HCT116 (cell line): Measurements from ENCODE around the gene CARD8. TPM values are rescaled to one million over a fixed set of nuclear protein-coding genes. Genes with fewer than 3 reads are reported as not detected.
A peak's percentile ranks its signal among the peaks of the same experiment; 100 is the strongest.

ENCODE experiments used
- ATAC-seq: fragments of 200-7000 bp; cut with Tn5 transposase; 2 replicates; pipeline ENCODE4 v1.9.1; 2020; ENCODE audit warnings: mild to moderate bottlenecking, moderate library complexity
- Bru-seq: library from RNA; stranded (reverse); fragments of 400-500 nt; gene quantifications from one replicate; lab custom pipeline; 2021; lab: Mats Ljungman, UMichigan
- BruChase-seq, 2 experiments: library from RNA; stranded (reverse); fragments of 400-500 nt; gene quantifications; one replicate each; lab custom pipeline; 2021; lab: Mats Ljungman, UMichigan
- BruUV-seq: library from RNA; stranded (reverse); fragments of 400-500 nt; replicated peaks from 2 replicates; lab custom pipeline; 2021; lab: Mats Ljungman, UMichigan
- CTCF ChIA-PET: fragments of 300-600 bp; sonication (Branson Sonifier 250); formaldehyde crosslinking; loops from one replicate; lab custom pipeline; 2021; ENCODE audit warnings: antibody characterized with exemption; lab: Charles Lee
- POLR2A ChIA-PET: fragments of 300-600, 350-600 bp; sonication (Branson Sonifier 250); formaldehyde crosslinking; loops from one replicate; lab custom pipeline; 2021; ENCODE audit warnings: antibody characterized with exemption; lab: Charles Lee
- RAD21 ChIA-PET, 2 experiments: fragments of 300-600 bp; sonication (Branson Sonifier 250); formaldehyde crosslinking; loops; one replicate each; lab custom pipeline; 2023; ENCODE audit warnings: low total read pairs in 2 of 2; ENCODE audit not compliant: uncharacterized antibody in 2 of 2, unreplicated experiment in 2 of 2, low non-redundant PET in 1 of 2; lab: Charles Lee
- DNase-seq: peaks from one replicate; pipeline ENCODE4 v3.0.0-alpha.2; 2010; ENCODE audit warnings: low read depth, low spot score
- H2AFZ ChIP-seq: fragments of 200-600 bp; shearing (Covaris generic), sonication (generic); 2 replicates; pipeline ENCODE4 v1.6.1; 2017; ENCODE audit warnings: low read depth, mixed run types, mixed read lengths, antibody characterized with exemption, low read length; ENCODE audit not compliant: poor library complexity, severe bottlenecking
- H3K27ac ChIP-seq: 2 replicates; pipeline ENCODE4 v1.5.1; 2012; ENCODE audit warnings: low read depth, low read length
- H3K27me3 ChIP-seq: fragments of 200-600 bp; sonication (generic); 2 replicates; pipeline ENCODE4 v1.6.1; 2016; ENCODE audit warnings: mixed run types, low read length, mixed read lengths; ENCODE audit not compliant: insufficient read depth
- H3K36me3 ChIP-seq, 2 experiments: fragments of 200-500 bp in 1 of 2; fragments of 200-600 bp in 1 of 2; sonication (Bioruptor generic) in 1 of 2; sonication (generic) in 1 of 2; 2 replicates each; pipeline versions ENCODE4 v1.5.1 to v1.6.1; 2014 to 2016; ENCODE audit warnings: low read length in 2 of 2, inconsistent platforms in 1 of 2, mixed read lengths in 1 of 2, mixed run types in 1 of 2; ENCODE audit not compliant: insufficient read depth in 2 of 2, control insufficient read depth in 1 of 2
- H3K4me1 ChIP-seq, 2 experiments: fragments of 200-600 bp in 1 of 2; sonication (generic) in 1 of 2; 2 replicates each; pipeline versions ENCODE4 v1.5.1 to v1.6.1; 2012 to 2017; ENCODE audit warnings: low read length in 2 of 2, inconsistent platforms in 1 of 2, mild to moderate bottlenecking in 1 of 2, mixed read lengths in 1 of 2, mixed run types in 1 of 2, moderate library complexity in 1 of 2; ENCODE audit not compliant: insufficient read depth in 2 of 2, control insufficient read depth in 1 of 2
- H3K4me2 ChIP-seq: fragments of 200-600 bp; sonication (generic); 2 replicates; pipeline ENCODE4 v1.6.1; 2017; ENCODE audit warnings: mixed run types, low read length, mixed read lengths
- H3K4me3 ChIP-seq, 2 experiments: fragments of 200-600 bp in 1 of 2; sonication (generic) in 1 of 2; replicated peaks in 1 of 2; 2 replicates each; pipeline ENCODE4 v1.5.1; 2011 to 2016; ENCODE audit warnings: low read length in 2 of 2, control low read depth in 1 of 2, low read depth in 1 of 2, mild to moderate bottlenecking in 1 of 2, mixed read lengths in 1 of 2, mixed run types in 1 of 2
- H3K79me2 ChIP-seq: fragments of 200-600 bp; sonication (generic); 2 replicates; pipeline ENCODE4 v1.6.1; 2017; ENCODE audit warnings: mild to moderate bottlenecking, mixed run types, low read length, moderate library complexity, mixed read lengths; ENCODE audit not compliant: insufficient read depth
- H3K9ac ChIP-seq: fragments of 200-600 bp; sonication (generic); 2 replicates; pipeline ENCODE4 v1.6.1; 2016; ENCODE audit warnings: low read length, mixed read lengths
- H3K9me2 ChIP-seq: fragments of 200-600 bp; sonication (generic), shearing (Covaris generic); 2 replicates; pipeline ENCODE4 v1.6.1; 2017; ENCODE audit warnings: mixed run types, mild to moderate bottlenecking, moderate library complexity; ENCODE audit not compliant: insufficient read depth
- H3K9me3 ChIP-seq, 2 experiments: fragments of 200-500 bp in 1 of 2; fragments of 200-600 bp in 1 of 2; sonication (Bioruptor generic) in 1 of 2; sonication (generic) in 1 of 2; 2 replicates each; pipeline ENCODE4 v1.6.1; 2014 to 2017; ENCODE audit warnings: low read length in 2 of 2, mixed read lengths in 2 of 2, inconsistent platforms in 1 of 2, low read depth in 1 of 2, mild to moderate bottlenecking in 1 of 2, mixed run types in 1 of 2, moderate library complexity in 1 of 2; ENCODE audit not compliant: control insufficient read depth in 1 of 2, insufficient read depth in 1 of 2
- H4K20me1 ChIP-seq: fragments of 200-600 bp; sonication (generic), shearing (Covaris generic); 2 replicates; pipeline ENCODE4 v1.6.1; 2017; ENCODE audit warnings: mixed run types, mild to moderate bottlenecking, moderate library complexity; ENCODE audit not compliant: insufficient read depth
- CBX3 ChIP-seq: IDR thresholded peaks from 2 replicates; pipeline ENCODE4 v1.6.1; 2012; ENCODE audit warnings: low read depth
- CEBPB ChIP-seq: IDR thresholded peaks from 2 replicates; pipeline ENCODE4 v1.6.1; 2012; ENCODE audit warnings: low read depth
- EGR1 ChIP-seq: IDR thresholded peaks from 2 replicates; pipeline ENCODE4 v1.6.1; 2012; ENCODE audit warnings: low read depth
- ELF1 ChIP-seq: IDR thresholded peaks from 2 replicates; pipeline ENCODE4 v1.6.1; 2012; ENCODE audit warnings: low read depth, borderline replicate concordance
- FOSL1 ChIP-seq: IDR thresholded peaks from 2 replicates; pipeline ENCODE4 v1.6.1; 2012; ENCODE audit warnings: low read depth
- POLR2AphosphoS5 ChIP-seq: IDR thresholded peaks from 2 replicates; pipeline ENCODE4 v1.6.1; 2011; ENCODE audit warnings: mild to moderate bottlenecking, low read depth, low read length, moderate library complexity
- SP1 ChIP-seq: IDR thresholded peaks from 2 replicates; pipeline ENCODE4 v1.6.1; 2012; ENCODE audit warnings: low read depth
- SRF ChIP-seq: IDR thresholded peaks from 2 replicates; pipeline ENCODE4 v1.6.1; 2012; ENCODE audit warnings: low read depth
- TCF7L2 ChIP-seq: IDR thresholded peaks from 2 replicates; pipeline ENCODE4 v1.7.0; 2011; ENCODE audit warnings: borderline replicate concordance, inconsistent platforms; ENCODE audit not compliant: insufficient read depth, insufficient read length; ENCODE audit errors: extremely low read depth
- YY1 ChIP-seq: IDR thresholded peaks from 2 replicates; pipeline ENCODE4 v1.6.1; 2011; ENCODE audit warnings: low read length, low read depth, moderate library complexity, mild to moderate bottlenecking; ENCODE audit not compliant: insufficient replicate concordance; ENCODE audit errors: extremely low read depth
- ZNF274 ChIP-seq: fragments of 200-500 bp; sonication (Bioruptor generic); IDR thresholded peaks from 2 replicates; pipeline ENCODE4 v1.6.1; 2014; ENCODE audit warnings: mild to moderate bottlenecking, low read depth, low read length, inconsistent platforms
- intact Hi-C: fragments of 100-400 bp; cut with micrococcal nuclease; formaldehyde crosslinking; loops from 2 replicates; pipeline ENCODE4 v1.10.0; 2022
- long read RNA-seq: library from polyadenylated mRNA; unstranded; transcript quantifications from one replicate; pipeline ENCODE4 v2.0.0, GENCODE V29; 2021; ENCODE audit not compliant: unreplicated experiment
- polyA plus RNA-seq: library from polyadenylated mRNA; unstranded; fragments of >200 nt; gene quantifications from 2 replicates; pipeline ENCODE4 v1.2.1, GENCODE V29; 2012; ENCODE audit warnings: missing spikeins
- total RNA-seq: library from RNA; stranded (reverse); gene quantifications from one replicate; pipeline ENCODE4 v1.2.1, GENCODE V29; 2021; ENCODE audit not compliant: unreplicated experiment
- TF ChIP-seq, protein P1 (sequence below): IDR thresholded peaks from 2 replicates; pipeline ENCODE4 v1.6.1; 2011; ENCODE audit warnings: mild to moderate bottlenecking, low read length, moderate library complexity; ENCODE audit not compliant: insufficient replicate concordance; ENCODE audit errors: extremely low read depth
- TF ChIP-seq, protein P2 (sequence below): IDR thresholded peaks from 2 replicates; pipeline ENCODE4 v1.6.1; 2012

The CARD8 gene, protein sequence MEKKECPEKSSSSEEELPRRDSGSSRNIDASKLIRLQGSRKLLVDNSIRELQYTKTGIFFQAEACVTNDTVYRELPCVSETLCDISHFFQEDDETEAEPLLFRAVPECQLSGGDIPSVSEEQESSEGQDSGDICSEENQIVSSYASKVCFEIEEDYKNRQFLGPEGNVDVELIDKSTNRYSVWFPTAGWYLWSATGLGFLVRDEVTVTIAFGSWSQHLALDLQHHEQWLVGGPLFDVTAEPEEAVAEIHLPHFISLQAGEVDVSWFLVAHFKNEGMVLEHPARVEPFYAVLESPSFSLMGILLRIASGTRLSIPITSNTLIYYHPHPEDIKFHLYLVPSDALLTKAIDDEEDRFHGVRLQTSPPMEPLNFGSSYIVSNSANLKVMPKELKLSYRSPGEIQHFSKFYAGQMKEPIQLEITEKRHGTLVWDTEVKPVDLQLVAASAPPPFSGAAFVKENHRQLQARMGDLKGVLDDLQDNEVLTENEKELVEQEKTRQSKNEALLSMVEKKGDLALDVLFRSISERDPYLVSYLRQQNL
- total RNA-seq: 17.5 TPM
- polyA plus RNA-seq: 11.4 and 13.7 TPM in 2 replicates
- Bru-seq, nascent RNA: percentile 53 among the genes with signal in this experiment
- percentile 66 among the genes with signal in this experiment for BruChase-seq, experiment 1, labeled RNA remaining after a 6-hour chase
- percentile 65 among the genes with signal in this experiment for BruChase-seq, experiment 2, labeled RNA remaining after a 2-hour chase
- long read RNA-seq, partial matches to known transcripts: 3 of 10 reads
- long read RNA-seq, other reads (novel, unspliced or antisense): 6 of 10 reads

DNA sequence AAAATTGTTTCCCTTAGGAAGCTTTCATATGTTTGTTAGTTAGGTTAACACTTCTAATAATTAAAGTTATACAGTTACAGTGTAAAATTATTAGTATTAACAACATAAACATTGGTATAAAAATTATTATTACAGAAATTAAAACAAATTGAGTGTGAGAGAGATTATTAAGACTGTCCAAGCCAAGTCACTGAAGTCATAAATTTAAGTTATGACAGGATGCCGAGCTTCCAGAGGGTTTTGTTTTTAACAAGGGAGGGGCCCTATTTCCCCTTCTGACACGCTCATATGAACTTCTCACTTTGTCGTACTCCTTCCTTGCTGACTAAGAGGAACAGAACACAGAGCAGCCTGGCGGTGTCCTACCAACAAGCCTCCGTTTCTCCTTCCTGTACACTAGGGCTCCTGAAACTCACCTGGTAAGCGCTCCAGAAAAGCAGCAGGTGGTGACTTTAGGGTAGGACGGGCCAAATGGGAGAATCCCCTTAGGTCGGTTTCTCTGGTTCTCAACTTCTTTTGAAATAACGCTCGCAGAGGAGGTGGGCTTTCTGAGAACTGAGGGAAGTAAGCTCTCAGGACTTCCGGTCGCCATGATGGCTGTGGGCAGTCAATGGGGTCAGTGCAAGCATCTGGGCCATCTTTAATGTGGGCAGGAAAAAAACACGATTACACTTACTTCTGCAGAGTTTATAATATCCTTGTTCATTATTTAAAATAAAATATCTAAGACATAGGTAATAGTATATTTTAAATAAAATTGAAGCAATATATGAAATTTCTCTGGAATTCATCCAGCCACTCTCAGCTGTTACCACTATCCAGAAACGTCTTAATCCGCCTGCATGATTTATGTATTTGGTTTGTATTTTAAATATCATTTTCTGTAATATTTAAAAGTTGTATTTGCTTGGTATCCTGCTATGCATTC, at the start of gene CARD8:
Gene CARD8 (minus strand): TSS at position 537 of the 928 bp plus-strand sequence. CDS start 14,892 bp downstream, outside the sequence.
- H2AFZ ChIP-seq: peak within 1 kb of the TSS; percentile 93
- H4K20me1 ChIP-seq: no peaks in the 10 kb centered on the region
- intact Hi-C loops: no loop called here
- CTCF ChIA-PET: interaction anchor here (0.9 to 1.1 kb wide), 3 partner anchors 11 to 58 kb away, joined by 3 to 4 read pairs (median 3); no protein-coding TSS in a partner anchor
- H3K27me3 ChIP-seq: no peaks in the 10 kb centered on the region
- peaks cover 3 to 11% of the 10 kb centered on the region in 2 experiments; a peak in 2 of 4 replicates for H3K4me1 ChIP-seq
- no peaks in the 10 kb centered on the region for H3K36me3 ChIP-seq
- TSS peak; percentile 87 for BruUV-seq
- ATAC-seq: peak; percentile 82
- H3K79me2 ChIP-seq: no peaks in the 10 kb centered on the region
- peak within 1 kb of the TSS; percentile 85 for H3K9ac ChIP-seq
- no peaks in the 10 kb centered on the region for H3K9me2 ChIP-seq
- DNase-seq: peak; percentile 84
- TF ChIP-seq CBX3 (peak; percentile 51), ZNF274 (no peak), ELF1 (0 out of 2 replicates have a peak, but pooled peaks have one; percentile 11), POLR2AphosphoS5 (peak; percentile 71), FOSL1 (no peak), EGR1 (peak; percentile 89), TCF7L2 (peak; percentile 16), SP1 (0 out of 2 replicates have a peak, but pooled peaks have one; percentile 5), CEBPB (peak; percentile 29; the same call in 1 of the 2 replicates), SRF (peak; percentile 55; the same call in 1 of the 2 replicates), YY1 (peak; percentile 100)
- TF ChIP-seq, protein P1, sequence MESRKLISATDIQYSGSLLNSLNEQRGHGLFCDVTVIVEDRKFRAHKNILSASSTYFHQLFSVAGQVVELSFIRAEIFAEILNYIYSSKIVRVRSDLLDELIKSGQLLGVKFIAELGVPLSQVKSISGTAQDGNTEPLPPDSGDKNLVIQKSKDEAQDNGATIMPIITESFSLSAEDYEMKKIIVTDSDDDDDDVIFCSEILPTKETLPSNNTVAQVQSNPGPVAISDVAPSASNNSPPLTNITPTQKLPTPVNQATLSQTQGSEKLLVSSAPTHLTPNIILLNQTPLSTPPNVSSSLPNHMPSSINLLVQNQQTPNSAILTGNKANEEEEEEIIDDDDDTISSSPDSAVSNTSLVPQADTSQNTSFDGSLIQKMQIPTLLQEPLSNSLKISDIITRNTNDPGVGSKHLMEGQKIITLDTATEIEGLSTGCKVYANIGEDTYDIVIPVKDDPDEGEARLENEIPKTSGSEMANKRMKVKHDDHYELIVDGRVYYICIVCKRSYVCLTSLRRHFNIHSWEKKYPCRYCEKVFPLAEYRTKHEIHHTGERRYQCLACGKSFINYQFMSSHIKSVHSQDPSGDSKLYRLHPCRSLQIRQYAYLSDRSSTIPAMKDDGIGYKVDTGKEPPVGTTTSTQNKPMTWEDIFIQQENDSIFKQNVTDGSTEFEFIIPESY: no peak
- TF ChIP-seq, protein P2, sequence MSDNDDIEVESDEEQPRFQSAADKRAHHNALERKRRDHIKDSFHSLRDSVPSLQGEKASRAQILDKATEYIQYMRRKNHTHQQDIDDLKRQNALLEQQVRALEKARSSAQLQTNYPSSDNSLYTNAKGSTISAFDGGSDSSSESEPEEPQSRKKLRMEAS: peak; percentile 47; the same call in 1 of the 2 replicates
- TF ChIP-seq, all 23 proteins: peak for 10
- Histone ChIP-seq H3K4me3 (peak within 1 kb of the TSS; percentile 60 to 73), H3K4me2 (peak within 1 kb of the TSS; percentile 74), H3K9me3 (no peaks in the 10 kb centered on the region), H3K27ac (peak within 1 kb of the TSS; percentile 86)
- ChIA-PET RAD21 (no interaction called here), POLR2A (interaction anchor here (0.6 to 1.5 kb wide), 4 partner anchors 9 to 1610 kb away, joined by 4 to 6 read pairs (median 5); no protein-coding TSS in a partner anchor)
